Transverse colon (tissue), 4 donors: ENCODE measurements around the gene ABCD1. TPM values are rescaled to one million over a fixed set of nuclear protein-coding genes. Genes with fewer than 3 reads are reported as not detected.

Experiments used
- DNase-seq: peaks from one replicate; pipeline ENCODE4 v3.0.0-alpha.2; 2019
- H3K27ac ChIP-seq, 4 donors: fragments of 200-600 bp; sonication (generic); 2 replicates each; pipeline ENCODE4 v1.5.1; 2016 to 2018; ENCODE audit warnings: inconsistent platforms in 4 of 4
- H3K27me3 ChIP-seq: fragments of 200-600 bp; sonication (generic); 2 replicates; pipeline ENCODE4 v1.5.1; 2017; ENCODE audit warnings: inconsistent platforms
- H3K36me3 ChIP-seq, 4 donors: fragments of 200-600 bp; sonication (generic); 2 replicates each; pipeline ENCODE4 v1.5.1; 2017 to 2019; ENCODE audit warnings: inconsistent platforms in 4 of 4
- H3K4me1 ChIP-seq, 4 donors: fragments of 200-600 bp; sonication (generic); 2 replicates each; pipeline ENCODE4 v1.5.1; 2017 to 2020; ENCODE audit warnings: inconsistent platforms in 4 of 4
- H3K4me3 ChIP-seq, 4 donors: fragments of 200-600 bp; sonication (generic); 1 replicate in 1 of 4; 2 replicates in 3 of 4; pipeline versions ENCODE4 v1.5.1 to v1.6.1; 2017 to 2019; ENCODE audit warnings: inconsistent platforms in 4 of 4
- H3K9me3 ChIP-seq, 2 donors: fragments of 200-600 bp; sonication (generic); 2 replicates each; pipeline ENCODE4 v1.5.1; 2017 to 2019; ENCODE audit warnings: inconsistent platforms in 2 of 2
- CTCF ChIP-seq, 5 experiments: fragments of 200-600 bp in 3 of 5; fragments of 450-650 bp in 2 of 5; sonication (generic) in 3 of 5; IDR thresholded peaks; 1 replicate in 2 of 5; 2 replicates in 3 of 5; pipeline ENCODE4 v1.5.1; 2016 to 2017; ENCODE audit warnings: antibody characterized with exemption in 5 of 5, inconsistent platforms in 3 of 5, mild to moderate bottlenecking in 2 of 5, moderate library complexity in 1 of 5
- EP300 ChIP-seq: sonication (generic); formaldehyde crosslinking; IDR thresholded peaks from one replicate; pipeline ENCODE4 v1.6.1; 2017; ENCODE audit warnings: antibody characterized with exemption, low read depth
- POLR2A ChIP-seq: fragments of 450-650 bp; IDR thresholded peaks from one replicate; pipeline ENCODE4 v1.6.1; 2016; ENCODE audit warnings: antibody characterized with exemption, mild to moderate bottlenecking, moderate library complexity
- POLR2AphosphoS5 ChIP-seq, 3 donors: sonication (generic); formaldehyde crosslinking; IDR thresholded peaks; one replicate each; pipeline ENCODE4 v1.6.1; 2016; ENCODE audit warnings: antibody characterized with exemption in 3 of 3
- WGBS, 2 donors: methylation state at CpG; one replicate each; pipeline ENCODE4 v1.1.5; 2018; ENCODE audit warnings: low coverage in 1 of 2; 5-methylcytosine and 5-hydroxymethylcytosine counted together
- in situ Hi-C, 4 donors: fragments of 200-750 bp; cut with MboI; loops; one replicate each; pipeline versions ENCODE4 v1.15.0 to v1.15.1; 2017; ENCODE audit warnings: low sequenced_read_pairs in 3 of 4, low pct_ligation_motif_present in 1 of 4, low pct_unique_long_range_greater_than_20kb in 1 of 4
- intact Hi-C: fragments of 100-400 bp; cut with DNase I; formaldehyde crosslinking; loops from one replicate; pipeline ENCODE4 v1.15.1; 2023; ENCODE audit warnings: low total_unique reads
- total RNA-seq, 4 donors: library from RNA; depleted of rRNA; stranded (reverse); fragments of >200 nt; gene quantifications; one replicate each; pipeline ENCODE4 v1.1.0, GENCODE V29; 2016

Gene ABCD1
- total RNA-seq, 4 donors from 2014 or later = 7.0 to 50.5 (median 18.1) TPM

GRCh38 chrX:153777261-153778090, 52.8 kb downstream of the ABCD1 start:
- Histone ChIP-seq H3K27me3 (peaks cover 3% of the 10 kb centered on the region), H3K36me3 (no peaks in the 10 kb centered on the region), H3K27ac (no peak overlapping the region), H3K4me3 (no peak overlapping the region), H3K4me1 (peaks cover 4 to 21% (median 11%) of the 10 kb centered on the region in 4 donors), H3K9me3 (no peaks in the 10 kb centered on the region)
- in situ Hi-C loops = loop anchor here in 1 of 4 donors (25.0 kb wide), 1 partner anchor 160 kb away; the partner anchor contains the start of genes ARHGAP4, NAA10 and RENBP
- 89% methylated on average over 29 of the region's 34 CpGs; no CpG with 5 or more reads in 1 of the 2 donors for WGBS, 2 donors
- no peak for DNase-seq
- intact Hi-C loops = no loop called here
- TF ChIP-seq EP300 (no peak), POLR2A (no peak), CTCF (IDR thresholded peaks at IDR 0.05) (no peak), POLR2AphosphoS5 (IDR thresholded peaks at IDR 0.05) (no peak)

- 77% methylated on average over 15 of the region's 17 CpGs; no CpG with 5 or more reads in 1 of the 2 donors for WGBS, 2 donors
- no peaks in the 10 kb centered on the region for H3K9me3 ChIP-seq
- no peak overlapping the region for H3K27ac ChIP-seq
- H3K4me1 ChIP-seq = peaks cover 4 to 21% (median 11%) of the 10 kb centered on the region in 4 donors
- in situ Hi-C loops (loop anchor here in 1 of 4 donors (25.0 kb wide), 1 partner anchor 159 kb away; the partner anchor contains the start of genes ARHGAP4, NAA10 and RENBP), intact Hi-C loops (no loop called here)
- H3K4me3 ChIP-seq = no peak overlapping the region
- TF ChIP-seq CTCF (IDR thresholded peaks at IDR 0.05) (no peak), EP300 (no peak), POLR2AphosphoS5 (IDR thresholded peaks at IDR 0.05) (no peak), POLR2A (no peak)
- no peaks in the 10 kb centered on the region for H3K36me3 ChIP-seq
- H3K27me3 ChIP-seq = peaks cover 3% of the 10 kb centered on the region
- no peak for DNase-seq
Observed at GRCh38 chrX:153778181-153778580, 53.5 kb downstream of the ABCD1 start.

- Histone ChIP-seq H3K9me3 (no peaks in the 10 kb centered on the region), H3K4me3 (no peak overlapping the region), H3K4me1 (peaks cover 4 to 21% (median 11%) of the 10 kb centered on the region in 4 donors), H3K36me3 (no peaks in the 10 kb centered on the region), H3K27me3 (peaks cover 3% of the 10 kb centered on the region), H3K27ac (no peak overlapping the region)
- in situ Hi-C loops (loop anchor here in 1 of 4 donors (25.0 kb wide), 1 partner anchor 159 kb away; the partner anchor contains the start of genes ARHGAP4, NAA10 and RENBP), intact Hi-C loops (no loop called here)
- 84% methylated on average over 7 of the region's 16 CpGs; no CpG with 5 or more reads in 1 of the 2 donors for WGBS, 2 donors
- no peak for TF ChIP-seq CTCF (IDR thresholded peaks at IDR 0.05)
- no peak for TF ChIP-seq EP300
- no peak for TF ChIP-seq POLR2A
- TF ChIP-seq POLR2AphosphoS5 (IDR thresholded peaks at IDR 0.05) = no peak
- no peak for DNase-seq
Observed at GRCh38 chrX:153778684-153779101, 54.0 kb downstream of the ABCD1 start.

GRCh38 chrX:153779891-153780677, 55.4 kb downstream of the ABCD1 start:
- WGBS, 2 donors = 73% methylated on average over 15 of the region's 18 CpGs; no CpG with 5 or more reads in 1 of the 2 donors
- H3K27me3 ChIP-seq = peaks cover 3% of the 10 kb centered on the region

More at GRCh38 chrX:153779891-153780677, 55.4 kb downstream of the ABCD1 start:
- Histone ChIP-seq H3K27ac (peak overlapping the region; percentile 64 to 80 (median 79)), H3K36me3 (no peaks in the 10 kb centered on the region), H3K4me3 (no peak overlapping the region), H3K9me3 (no peaks in the 10 kb centered on the region), H3K4me1 (peaks cover 4 to 21% (median 11%) of the 10 kb centered on the region in 4 donors)
- intact Hi-C loops (no loop called here), in situ Hi-C loops (loop anchor here in 1 of 4 donors (25.0 kb wide), 1 partner anchor 157 kb away; the partner anchor contains the start of genes ARHGAP4, NAA10 and RENBP)
- no peak for TF ChIP-seq EP300
- TF ChIP-seq POLR2A = no peak
- TF ChIP-seq POLR2AphosphoS5 (IDR thresholded peaks at IDR 0.05) = no peak
- TF ChIP-seq CTCF (IDR thresholded peaks at IDR 0.05) = no peak
- no peak for DNase-seq
